ENCODE results near the gene DEFB110.

DEFB110 gene

DNA sequence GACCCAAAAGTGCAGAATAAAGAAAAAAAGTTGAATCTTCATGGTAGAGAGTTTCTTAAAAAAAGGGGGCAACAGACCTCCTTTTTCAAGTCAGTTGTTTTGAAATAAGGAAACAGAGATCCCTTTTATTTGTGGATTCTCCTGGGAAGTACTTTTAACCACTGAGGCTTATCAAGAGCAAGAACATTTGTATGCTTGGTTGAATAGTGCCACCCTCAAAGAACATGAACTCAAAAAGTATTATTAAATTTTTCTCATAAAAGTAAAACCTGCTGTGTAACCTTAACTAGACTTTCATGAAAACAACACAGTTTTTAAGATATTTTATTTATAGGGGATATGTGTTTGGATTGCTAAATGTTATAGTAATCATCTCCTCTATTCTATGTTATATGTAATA is at the start of gene DEFB110:
TSS of gene DEFB110 (minus strand) at position 101 of the 400 bp plus-strand sequence. CDS start at position 42, 59 bp downstream.
- DNase-seq = no peak

DNA sequence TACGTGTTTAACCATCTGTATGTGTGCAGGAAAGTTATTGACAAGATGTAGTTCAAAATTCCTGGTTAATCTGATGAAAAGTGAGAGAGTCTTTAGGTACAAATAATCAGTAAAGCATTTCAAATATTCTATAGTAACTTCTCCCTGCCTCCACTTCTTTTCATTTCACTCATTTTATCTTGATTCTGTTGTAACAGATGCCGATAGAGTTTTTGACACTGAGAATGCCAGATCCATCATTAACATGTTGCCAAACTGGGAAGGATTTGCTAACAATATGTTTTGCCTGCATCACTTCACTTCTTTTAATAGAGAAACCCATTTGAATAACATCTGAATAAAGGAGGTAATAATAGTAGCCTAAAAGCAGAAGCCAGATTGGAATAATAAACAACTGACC is 48.3 kb upstream of the DEFB110 start:
- DNase-seq = no peak

DNA sequence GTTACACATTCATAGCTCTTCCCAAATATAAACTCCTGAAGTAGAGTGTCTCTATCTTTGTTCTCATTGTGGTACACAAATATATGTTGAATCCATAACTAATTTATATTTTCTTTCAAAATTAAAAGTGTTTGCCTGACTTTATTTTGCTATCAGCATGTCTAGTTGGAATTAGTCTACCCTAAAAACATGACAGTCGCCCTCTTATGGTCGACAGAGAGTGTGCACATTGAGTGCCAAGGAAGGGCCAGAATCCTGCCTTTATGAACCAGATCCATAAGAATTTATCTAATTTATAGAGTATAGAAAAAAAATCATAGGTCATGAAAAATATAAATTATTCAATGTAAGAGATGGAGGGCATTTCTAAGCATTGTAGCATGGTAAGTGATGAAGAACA is 40.3 kb upstream of the DEFB110 start:
- no peak for DNase-seq

DNA sequence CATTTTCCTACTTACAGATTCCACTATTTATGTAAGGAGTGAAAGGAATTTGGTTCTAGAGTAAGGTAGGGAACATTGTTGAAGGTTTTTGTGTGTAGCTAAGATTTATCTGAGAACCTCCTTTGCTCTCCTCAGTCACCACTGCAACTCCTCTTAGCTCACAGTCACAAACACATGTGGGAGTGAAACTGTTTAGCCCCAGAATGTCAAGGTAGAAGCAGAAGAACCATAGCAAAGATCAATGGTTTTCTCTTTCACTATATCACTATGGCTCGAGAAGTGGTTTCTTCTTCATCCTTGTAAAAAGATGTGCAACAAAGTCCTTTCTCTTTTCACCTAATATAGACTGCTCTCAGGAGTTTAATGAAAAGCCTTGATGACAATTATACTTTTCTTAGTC is 34.4 kb upstream of the DEFB110 start:
- no peak for DNase-seq

DNA sequence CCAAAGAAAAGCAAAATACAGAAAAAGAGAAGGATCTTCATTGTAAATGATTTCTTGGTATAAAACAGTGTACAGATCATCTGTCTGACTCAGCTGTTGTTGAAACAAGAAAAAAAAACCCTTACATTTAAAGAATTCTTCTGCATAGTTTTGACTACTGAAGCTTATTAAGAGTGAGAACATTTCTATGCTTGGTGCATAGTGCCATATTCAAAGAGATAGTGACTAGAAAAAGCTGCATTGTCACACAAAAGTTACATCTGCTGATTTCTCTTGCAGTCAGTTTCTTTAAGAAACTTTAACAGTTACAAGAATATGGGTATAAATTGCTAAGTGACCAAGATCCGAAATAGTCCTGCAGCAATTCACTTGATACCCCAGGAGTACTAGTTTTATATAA is 28.0 kb upstream of the DEFB110 start, which contains the start of gene DEFB112:
TSS of gene DEFB112 (minus strand) at position 101 of the 400 bp plus-strand sequence. CDS start at position 41, 60 bp downstream.
- DNase-seq = no peak

DNA sequence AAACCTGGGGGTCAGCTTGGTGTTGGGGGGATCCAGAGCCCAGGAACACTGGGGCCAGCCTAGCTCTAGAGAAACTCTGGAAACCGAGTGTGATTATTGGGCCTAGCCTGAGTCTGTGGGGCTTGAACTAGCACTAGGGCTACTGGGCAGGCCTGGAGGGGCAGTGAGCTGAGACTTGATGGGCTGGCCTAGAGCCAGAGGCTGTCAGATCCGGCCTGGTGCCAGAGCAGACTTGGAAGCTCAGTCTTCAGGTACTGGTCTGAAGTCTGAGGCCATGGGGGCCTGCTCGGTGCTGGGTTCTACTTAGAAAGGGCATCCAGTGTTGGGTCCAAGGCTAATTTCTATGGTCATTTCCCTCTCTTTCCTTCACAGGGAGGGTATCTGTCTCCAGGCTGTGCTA is 25.2 kb upstream of the DEFB110 start:
- no peak for DNase-seq

DNA sequence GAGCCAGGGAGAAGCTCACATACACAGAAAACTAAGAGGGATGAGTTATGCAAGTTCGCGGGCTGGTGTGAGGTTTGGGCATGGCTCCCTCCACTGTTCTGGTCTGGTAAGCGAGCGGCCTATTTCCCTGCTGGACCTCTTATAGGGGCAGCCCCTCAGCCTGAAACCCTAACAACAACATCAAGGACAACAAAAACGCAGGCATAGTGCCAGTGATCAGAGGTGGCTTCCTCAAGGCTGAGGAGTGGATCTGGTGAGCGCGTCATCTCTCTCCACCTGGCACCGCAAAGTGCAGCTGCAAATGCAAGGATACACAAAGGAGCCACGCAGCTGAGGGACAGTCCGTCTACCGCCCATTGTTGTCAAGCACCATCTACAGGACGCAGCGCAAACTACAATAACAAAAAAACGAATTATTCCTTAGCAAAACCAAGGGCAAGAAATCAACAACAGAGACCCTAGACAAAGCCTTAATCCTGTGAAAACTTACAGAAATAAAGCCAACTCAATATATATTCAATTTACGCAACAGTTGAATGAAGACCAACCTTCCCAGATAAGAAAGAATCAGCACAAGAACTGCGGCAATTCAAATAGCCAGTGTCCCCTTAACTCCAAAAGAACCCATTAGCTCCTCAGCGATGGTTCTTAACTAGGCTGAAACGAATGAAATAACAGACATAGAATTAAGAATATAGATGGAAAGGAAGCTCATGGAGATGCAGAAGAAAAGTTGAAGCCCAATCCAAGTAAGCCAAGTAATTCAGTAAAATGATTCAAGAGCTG is 9.2 kb upstream of the DEFB110 start:
- peak; percentile 33 for DNase-seq

GRCh38 chr6:50030350-50030749 is 8.6 kb upstream of the DEFB110 start:
- no peak for DNase-seq

- DNase-seq = no peak
Observed at GRCh38 chr6:50025258-50025657, 3.5 kb upstream of the DEFB110 start.

DNA sequence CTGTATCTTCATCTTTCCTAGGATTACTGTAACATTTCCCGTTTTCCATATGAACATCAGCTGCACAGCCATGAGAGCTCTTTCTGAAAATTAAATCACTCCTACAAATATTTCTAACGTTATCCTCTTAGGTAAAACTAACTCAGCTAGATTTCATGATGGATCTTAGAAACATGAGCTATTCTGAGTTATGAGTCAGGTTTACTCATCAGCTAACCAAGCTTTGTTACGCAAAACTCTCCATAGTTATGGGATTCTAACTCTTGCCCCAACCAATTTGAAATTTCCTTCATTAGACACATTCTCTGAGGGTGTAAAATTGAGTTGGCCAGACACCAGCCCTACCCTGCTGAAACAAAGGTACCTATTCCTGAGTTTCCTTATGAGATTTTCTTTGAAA is 14.0 kb downstream of the DEFB110 start:
- no peak for DNase-seq

- no peak for DNase-seq
Observed at GRCh38 chr6:50003139-50003538, 18.7 kb downstream of the DEFB110 start.

GRCh38 chr6:49995278-49995677 is 26.5 kb downstream of the DEFB110 start:
- no peak for DNase-seq

- no peak for DNase-seq
Observed at GRCh38 chr6:49988900-49989299, 32.9 kb downstream of the DEFB110 start.

DNA sequence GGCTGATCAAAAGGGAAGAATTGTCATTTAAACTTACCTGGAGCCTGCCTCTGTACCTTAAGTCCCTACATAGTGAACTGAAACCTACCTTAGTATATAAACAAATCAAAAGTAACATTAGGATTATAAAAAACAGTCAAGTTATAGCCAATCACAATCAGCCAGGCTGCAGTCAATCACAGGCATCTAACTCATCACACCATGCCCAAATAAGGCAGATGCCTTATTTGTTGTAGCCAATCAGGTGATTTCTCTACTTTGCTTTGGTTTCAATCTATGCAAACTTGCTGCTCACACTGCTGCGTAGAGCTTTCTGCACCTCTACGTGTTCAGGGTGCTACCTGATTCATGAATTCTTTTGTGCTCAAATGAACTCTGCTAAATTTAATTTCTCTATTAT is 34.0 kb downstream of the DEFB110 start:
- no peak for DNase-seq

DNA sequence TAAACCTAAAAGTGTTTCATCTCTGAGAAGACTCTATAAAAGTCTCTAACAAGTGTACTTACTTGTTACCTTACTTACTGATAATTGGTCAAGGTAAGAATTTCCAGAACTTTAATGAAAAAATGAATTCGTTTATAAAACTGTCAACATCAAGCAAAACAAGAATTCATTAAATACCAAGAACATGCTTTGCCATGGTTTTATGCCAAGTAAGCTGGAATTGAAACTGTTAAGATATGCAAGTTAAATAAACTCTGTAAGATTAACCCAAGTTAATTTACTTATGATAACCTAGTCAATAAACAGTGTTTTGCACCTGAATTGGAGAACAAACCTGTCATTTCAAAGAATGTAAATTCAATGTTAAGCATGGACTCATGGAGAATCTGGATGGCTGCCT is 35.2 kb downstream of the DEFB110 start:
- no peak for DNase-seq

DNA sequence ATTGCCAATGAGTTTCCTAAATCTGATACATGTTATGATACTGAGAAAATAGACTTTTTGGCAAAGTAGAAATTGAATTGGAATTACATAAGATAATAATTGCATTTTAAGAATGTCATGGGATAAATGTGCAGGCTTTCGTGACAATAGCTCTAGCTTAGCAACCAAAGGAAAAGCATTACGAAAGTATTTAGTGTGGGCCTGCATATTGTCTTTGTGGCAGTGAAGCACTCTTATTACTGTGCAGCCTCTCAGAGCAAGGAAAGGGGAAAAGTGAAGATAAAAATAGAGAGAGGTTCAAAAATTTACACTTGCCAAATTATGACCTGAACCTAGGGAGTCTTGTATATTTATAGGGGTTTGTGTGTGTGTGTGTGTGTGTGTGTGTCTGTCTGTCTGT is 39.7 kb downstream of the DEFB110 start:
- no peak for DNase-seq

GRCh38 chr6:49980898-49981297 is 40.9 kb downstream of the DEFB110 start:
- no peak for DNase-seq

GRCh38 chr6:49979584-49979983 is 42.2 kb downstream of the DEFB110 start:
- DNase-seq = no peak

DNA sequence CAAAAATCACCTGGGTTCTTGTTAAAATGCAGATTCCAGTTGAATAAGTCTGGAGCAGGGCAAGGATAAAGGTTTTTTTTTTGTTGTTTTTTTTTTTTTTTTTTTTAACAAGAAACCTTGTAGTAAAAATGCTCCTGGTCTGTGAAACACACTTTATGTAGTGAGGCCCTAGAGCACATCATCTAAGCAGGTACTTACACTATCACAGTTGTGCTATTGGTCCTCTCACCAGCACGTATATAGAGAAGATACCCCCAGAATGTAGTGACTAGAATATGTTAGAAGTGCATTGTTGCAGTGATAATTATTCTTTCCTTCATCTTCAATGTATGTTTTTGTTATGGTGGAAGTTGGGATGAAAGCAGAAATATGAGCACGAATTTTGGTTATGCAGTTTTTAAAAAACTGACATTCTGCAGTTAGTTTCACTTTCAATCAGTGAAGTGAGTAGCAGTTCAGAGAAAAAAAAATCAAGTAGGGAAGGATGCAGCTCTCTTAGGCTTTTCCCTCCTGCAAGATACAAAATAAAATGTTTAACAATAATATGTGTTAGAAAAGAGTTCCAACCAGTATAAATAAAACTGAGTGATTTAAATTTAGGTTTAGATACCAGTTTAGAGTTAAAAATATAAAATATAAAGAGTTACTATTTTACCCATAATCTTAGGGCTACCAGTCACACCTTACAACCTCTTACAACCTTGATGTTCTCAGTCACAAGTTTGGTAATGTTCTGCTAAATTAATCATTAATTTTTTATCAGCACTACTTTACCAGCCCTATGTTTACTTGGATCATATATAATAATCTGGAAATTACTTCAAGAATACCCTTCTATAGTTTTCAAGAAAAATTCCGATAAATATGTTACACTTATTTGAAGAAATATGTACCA is 43.2 kb downstream of the DEFB110 start:
- no peak for DNase-seq

DNA sequence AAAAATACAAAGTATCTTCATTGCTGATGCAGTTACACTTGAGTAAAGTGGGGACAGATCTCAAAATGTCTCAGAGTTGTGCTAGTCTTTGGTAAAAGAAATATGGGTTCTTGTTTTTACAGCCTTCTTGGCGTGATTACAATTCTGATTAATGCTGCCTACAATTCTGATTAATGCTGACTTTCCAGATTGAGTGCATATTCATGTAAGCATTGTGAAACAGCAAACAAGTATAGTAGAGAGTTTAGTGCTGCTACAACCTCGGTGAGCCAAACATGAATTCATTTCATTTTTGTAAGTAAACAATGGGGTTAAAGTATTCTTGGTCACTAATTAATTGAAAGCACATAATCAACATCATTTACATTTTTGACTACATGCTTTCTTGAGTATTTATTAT is 52.2 kb downstream of the DEFB110 start, which contains the start of gene DEFB113:
TSS of gene DEFB113 (minus strand) at position 21 of the 400 bp plus-strand sequence. CDS start at position 21, 0 bp downstream.
- DNase-seq = no peak
